GM10266 (cell line): Measurements from ENCODE around the gene HELZ2.

Source experiments
- DNase-seq: peaks from one replicate; pipeline ENCODE4 v3.0.0; 2012; ENCODE audit errors: extremely low spot score
- TF ChIP-seq, protein P1 (sequence below): IDR thresholded peaks from 2 replicates; pipeline ENCODE4 v1.5.1; 2012; ENCODE audit warnings: mild to moderate bottlenecking, low read depth; ENCODE audit not compliant: control insufficient read depth, insufficient read depth; ENCODE audit errors: missing control alignments

Gene HELZ2

GRCh38 chr20:63565699-63566335, 8.2 kb downstream of the HELZ2 start:
- no peak for DNase-seq
- TF ChIP-seq, protein P1, sequence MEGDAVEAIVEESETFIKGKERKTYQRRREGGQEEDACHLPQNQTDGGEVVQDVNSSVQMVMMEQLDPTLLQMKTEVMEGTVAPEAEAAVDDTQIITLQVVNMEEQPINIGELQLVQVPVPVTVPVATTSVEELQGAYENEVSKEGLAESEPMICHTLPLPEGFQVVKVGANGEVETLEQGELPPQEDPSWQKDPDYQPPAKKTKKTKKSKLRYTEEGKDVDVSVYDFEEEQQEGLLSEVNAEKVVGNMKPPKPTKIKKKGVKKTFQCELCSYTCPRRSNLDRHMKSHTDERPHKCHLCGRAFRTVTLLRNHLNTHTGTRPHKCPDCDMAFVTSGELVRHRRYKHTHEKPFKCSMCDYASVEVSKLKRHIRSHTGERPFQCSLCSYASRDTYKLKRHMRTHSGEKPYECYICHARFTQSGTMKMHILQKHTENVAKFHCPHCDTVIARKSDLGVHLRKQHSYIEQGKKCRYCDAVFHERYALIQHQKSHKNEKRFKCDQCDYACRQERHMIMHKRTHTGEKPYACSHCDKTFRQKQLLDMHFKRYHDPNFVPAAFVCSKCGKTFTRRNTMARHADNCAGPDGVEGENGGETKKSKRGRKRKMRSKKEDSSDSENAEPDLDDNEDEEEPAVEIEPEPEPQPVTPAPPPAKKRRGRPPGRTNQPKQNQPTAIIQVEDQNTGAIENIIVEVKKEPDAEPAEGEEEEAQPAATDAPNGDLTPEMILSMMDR = no peak

DNA sequence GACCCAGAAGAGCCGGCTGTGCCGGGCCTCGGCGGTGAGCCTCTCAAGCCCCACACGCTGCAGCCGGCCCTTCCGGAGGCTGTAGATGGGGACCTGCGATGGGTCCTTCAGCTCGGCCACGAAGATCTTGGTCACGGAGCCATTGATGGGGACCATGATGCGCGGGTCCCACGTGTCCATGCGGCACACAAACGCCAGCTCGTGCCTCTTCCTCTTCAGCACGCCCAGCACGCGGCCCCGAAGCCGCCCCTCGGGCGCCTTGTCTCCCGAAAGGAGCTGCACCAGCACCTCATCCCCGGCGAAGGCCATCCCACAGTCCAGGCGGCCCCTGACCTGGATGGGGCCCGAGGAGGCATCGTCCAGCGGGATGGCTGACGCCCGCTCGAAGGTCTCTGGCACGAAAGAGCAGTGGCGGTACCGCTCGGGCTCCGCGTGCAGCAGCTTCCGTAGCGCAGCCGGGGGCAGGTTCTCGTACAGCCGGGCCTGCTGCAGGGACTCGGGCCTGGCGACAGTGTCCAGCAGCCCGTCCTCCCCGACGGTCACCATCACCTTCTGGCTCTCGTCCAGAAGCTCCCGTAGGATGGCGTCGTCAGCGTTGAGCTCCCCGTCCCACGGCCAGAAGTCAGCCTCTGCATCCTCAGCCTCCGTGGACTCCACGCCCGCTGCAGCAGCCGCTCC, 8.9 kb downstream of the HELZ2 start:
- DNase-seq = no peak
- TF ChIP-seq, protein P1 = no peak

GRCh38 chr20:63564036-63564810, 9.8 kb downstream of the HELZ2 start:
- TF ChIP-seq, protein P1 = no peak
- no peak for DNase-seq

DNA sequence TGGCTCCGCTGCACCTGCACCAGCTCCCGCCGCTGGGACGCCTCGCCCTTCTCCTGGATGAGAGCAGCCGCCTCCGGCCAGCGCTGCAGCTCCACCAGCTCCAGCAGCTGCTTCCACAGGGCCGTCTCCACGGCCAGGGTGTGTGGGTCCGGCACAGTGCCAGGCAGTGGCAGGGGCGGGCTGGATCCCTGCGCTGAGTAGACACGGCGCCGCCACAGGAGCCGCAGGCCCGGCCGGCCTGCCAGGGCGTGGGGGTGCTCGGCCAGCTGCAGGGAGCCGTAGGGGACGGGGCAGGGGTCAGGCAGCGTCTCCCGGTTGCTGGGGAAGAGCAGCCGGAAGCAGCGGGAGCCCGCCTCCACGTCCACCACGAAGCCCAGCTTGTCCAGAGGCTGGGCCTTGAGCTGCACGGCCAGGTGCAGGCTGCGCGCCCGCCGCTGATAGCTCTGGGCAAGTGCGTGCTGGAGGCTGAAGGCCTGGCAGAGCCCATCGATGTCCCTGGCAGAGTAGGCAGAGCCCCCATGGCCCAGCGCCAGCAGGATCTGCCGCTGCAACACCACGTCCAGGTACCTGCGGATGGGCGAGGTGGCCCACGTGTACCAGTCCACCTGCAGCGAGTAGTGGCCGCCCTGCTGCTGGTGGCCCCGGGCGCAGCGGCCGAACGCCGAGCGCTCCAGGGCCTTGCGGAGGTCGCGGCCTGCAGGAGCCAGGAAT, 10.7 kb downstream of the HELZ2 start:
- no peak for DNase-seq
- TF ChIP-seq, protein P1 = no peak

DNA sequence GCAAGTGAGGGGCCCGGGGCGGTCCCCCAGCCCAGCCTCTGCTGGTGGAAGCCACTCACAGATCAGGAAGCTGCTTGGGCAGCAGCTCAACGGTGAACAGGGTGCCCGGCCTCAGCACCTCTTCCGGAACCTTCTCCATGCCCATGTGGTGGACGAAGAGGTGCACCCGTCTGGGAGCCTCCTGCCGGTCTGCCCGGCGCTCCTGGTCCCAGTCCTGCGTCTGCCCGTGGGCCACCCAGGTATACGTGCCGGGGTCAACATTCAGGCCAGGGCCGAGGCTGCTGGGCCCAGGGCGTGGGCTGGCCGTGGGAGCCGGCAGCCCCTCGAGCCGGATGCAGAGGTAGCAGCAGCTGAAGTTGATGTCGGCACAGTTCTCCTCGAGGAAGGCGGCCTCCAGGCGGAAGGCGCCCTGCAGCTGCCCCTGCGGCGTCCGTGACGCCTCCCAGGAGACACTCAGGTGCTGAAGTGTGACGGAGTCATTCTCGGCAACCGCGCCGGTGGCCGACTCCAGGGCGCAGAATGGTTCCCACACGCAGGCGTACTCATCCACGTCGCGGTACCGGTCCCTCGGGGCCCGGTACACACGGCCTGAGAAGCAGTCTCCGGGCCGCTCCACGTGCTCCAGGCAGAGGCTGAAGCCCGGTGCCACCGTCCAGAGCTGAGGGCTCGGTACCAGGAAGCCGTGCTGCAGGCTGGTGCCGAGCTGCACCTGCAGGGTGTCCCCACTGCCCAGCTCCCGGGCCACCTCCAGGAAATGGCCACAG, 11.4 kb downstream of the HELZ2 start:
- TF ChIP-seq, protein P1 = no peak
- DNase-seq = no peak

DNA sequence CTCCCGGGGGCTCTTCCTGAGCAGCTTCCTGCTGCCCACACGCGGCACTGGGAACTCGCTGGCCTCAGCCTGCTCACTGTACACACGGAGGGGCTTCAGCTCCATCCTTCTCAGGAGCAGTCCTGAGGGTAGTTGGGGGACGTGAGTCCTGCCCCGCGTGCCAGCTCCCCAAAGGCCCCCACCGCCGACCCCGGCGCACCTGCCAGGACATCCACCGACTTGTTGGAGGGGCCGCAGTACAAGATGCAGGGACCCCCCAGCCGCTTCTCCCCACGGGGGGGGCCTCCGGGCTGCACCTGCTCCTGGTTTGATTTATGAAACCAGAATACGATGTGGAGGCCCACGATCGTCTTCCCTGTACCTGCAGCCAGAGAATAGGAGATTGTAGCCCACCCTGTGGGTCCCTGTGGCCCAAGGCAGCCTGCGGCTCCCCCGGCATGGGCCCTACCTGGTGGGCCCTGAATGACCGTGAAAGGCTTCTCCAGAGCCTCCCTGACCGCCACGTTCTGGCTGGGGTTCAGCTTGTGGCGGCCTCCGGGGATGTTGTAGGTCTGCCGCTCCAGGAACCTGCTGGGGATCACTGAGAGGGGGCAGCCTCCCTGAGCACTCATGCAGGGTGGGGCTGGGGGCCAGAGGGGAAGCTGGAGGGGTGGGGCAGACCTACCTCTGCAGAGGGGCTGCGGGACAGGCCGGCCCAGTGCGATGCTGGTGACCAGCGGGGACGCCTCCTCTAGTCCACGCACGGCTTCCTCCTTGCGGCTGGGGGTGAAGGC, 12.2 kb downstream of the HELZ2 start:
- TF ChIP-seq, protein P1 = no peak
- no peak for DNase-seq
